ENCODE data around the gene PDZD2.

DNA sequence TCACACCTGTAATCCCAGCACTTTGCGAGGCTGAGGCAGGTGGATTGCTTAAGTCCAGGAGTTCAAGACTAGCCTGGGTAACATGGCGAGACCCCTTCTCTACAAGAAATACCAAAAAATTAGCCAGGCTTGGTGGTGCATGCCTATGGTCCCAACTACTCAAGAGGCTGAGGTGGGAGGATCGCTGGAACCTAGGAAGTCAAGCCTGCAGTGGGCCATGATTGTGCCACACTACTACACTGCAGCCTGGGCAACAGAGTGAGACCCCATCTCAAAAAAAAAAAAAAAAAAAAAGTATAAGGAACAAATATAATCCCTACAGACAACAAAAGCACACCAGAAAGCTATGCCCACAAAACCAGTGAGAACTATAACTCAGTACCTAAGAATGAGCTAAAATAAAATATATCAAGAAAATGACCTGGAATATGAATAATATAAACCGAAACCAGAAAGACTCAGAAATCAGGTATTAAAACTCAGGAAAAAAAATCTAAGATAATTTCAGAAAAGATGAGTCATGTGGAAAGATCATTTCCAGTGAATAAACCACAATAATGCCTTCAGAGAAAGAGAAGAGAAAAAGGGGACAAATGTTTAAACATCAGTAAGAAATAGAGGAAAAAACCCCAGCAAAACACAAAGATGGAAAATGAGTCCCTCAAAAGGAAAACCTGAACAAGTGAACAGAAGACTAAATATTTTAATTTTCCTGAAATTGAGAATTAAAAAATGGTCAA, 477.8 kb downstream of the PDZD2 start:
- TF ChIP-seq, protein P1, sequence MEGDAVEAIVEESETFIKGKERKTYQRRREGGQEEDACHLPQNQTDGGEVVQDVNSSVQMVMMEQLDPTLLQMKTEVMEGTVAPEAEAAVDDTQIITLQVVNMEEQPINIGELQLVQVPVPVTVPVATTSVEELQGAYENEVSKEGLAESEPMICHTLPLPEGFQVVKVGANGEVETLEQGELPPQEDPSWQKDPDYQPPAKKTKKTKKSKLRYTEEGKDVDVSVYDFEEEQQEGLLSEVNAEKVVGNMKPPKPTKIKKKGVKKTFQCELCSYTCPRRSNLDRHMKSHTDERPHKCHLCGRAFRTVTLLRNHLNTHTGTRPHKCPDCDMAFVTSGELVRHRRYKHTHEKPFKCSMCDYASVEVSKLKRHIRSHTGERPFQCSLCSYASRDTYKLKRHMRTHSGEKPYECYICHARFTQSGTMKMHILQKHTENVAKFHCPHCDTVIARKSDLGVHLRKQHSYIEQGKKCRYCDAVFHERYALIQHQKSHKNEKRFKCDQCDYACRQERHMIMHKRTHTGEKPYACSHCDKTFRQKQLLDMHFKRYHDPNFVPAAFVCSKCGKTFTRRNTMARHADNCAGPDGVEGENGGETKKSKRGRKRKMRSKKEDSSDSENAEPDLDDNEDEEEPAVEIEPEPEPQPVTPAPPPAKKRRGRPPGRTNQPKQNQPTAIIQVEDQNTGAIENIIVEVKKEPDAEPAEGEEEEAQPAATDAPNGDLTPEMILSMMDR (IDR thresholded peaks at IDR 0.05), result no peak
- TF ChIP-seq EZH2phosphoT487 (IDR thresholded peaks at IDR 0.05), result no peak
- no peak for TF ChIP-seq EZH2 (IDR thresholded peaks at IDR 0.05)

All from neural progenitor cell (in vitro differentiated cells).